SK-N-MC (cell line): ENCODE data around the gene GDNF.

ENCODE experiments used
- EZH2 ChIP-seq: fragments of 200-600 bp; sonication (generic); IDR thresholded peaks from one replicate; pipeline ENCODE4 v1.6.1; 2017; ENCODE audit warnings: antibody characterized with exemption
- POLR2AphosphoS5 ChIP-seq: IDR thresholded peaks from 2 replicates; pipeline ENCODE4 v1.6.1; 2012; ENCODE audit warnings: mild to moderate bottlenecking, low read depth, low read length, borderline replicate concordance

- no peak for TF ChIP-seq EZH2
- TF ChIP-seq POLR2AphosphoS5, result no peak
Observed at GRCh38 chr5:37875051-37875787, 35.4 kb upstream of the GDNF start.
